HFFc6 (cell line): ENCODE data around the gene SP7. TPM values are rescaled to one million over a fixed set of nuclear protein-coding genes. Genes with fewer than 3 reads are reported as not detected.
A peak's percentile ranks its signal among the peaks of the same experiment; 100 is the strongest.

Source experiments
- DNase-seq: peaks from one replicate; pipeline ENCODE4 v3.0.0-alpha.2; 2018
- H3K27ac Mint-ChIP-seq: 2 replicates; pipeline ENCODE4 v1.8.0; 2020; ENCODE audit warnings: mild to moderate bottlenecking, mixed read lengths
- H3K27me3 Mint-ChIP-seq: 2 replicates; pipeline ENCODE4 v1.8.0; 2021; ENCODE audit warnings: mild to moderate bottlenecking, moderate library complexity, mixed read lengths; ENCODE audit not compliant: insufficient read depth
- H3K36me3 Mint-ChIP-seq: 2 replicates; pipeline ENCODE4 v1.8.0; 2021; ENCODE audit warnings: low read depth, mixed read lengths
- H3K4me1 Mint-ChIP-seq: 2 replicates; pipeline ENCODE4 v1.8.0; 2020; ENCODE audit warnings: low read depth, mixed read lengths
- H3K4me3 Mint-ChIP-seq: 2 replicates; pipeline ENCODE4 v1.8.0; 2020; ENCODE audit warnings: mild to moderate bottlenecking, moderate library complexity, mixed read lengths
- H3K9me3 Mint-ChIP-seq: 2 replicates; pipeline ENCODE4 v1.8.0; 2020; ENCODE audit warnings: mild to moderate bottlenecking, mixed read lengths
- total RNA-seq, 6 experiments: library from RNA; stranded (reverse); fragmentation: NEBNext Ultra II Directional; extraction: Animal tissue kit (Norgen Biotek cat#: 25700); gene quantifications; 2 replicates in 1 of 6; 3 replicates in 5 of 6; pipeline ENCODE4 v1.2.3, GENCODE V29; 2021
- TF ChIP-seq, protein P1 (sequence below): fragments of 200-600 bp; sonication (generic); IDR thresholded peaks from 2 replicates; pipeline ENCODE4 v1.5.0; 2021; ENCODE audit warnings: antibody characterized with exemption, mild to moderate bottlenecking

The SP7 gene
- total RNA-seq, 6 experiments from 2014 or later = not detected

DNA sequence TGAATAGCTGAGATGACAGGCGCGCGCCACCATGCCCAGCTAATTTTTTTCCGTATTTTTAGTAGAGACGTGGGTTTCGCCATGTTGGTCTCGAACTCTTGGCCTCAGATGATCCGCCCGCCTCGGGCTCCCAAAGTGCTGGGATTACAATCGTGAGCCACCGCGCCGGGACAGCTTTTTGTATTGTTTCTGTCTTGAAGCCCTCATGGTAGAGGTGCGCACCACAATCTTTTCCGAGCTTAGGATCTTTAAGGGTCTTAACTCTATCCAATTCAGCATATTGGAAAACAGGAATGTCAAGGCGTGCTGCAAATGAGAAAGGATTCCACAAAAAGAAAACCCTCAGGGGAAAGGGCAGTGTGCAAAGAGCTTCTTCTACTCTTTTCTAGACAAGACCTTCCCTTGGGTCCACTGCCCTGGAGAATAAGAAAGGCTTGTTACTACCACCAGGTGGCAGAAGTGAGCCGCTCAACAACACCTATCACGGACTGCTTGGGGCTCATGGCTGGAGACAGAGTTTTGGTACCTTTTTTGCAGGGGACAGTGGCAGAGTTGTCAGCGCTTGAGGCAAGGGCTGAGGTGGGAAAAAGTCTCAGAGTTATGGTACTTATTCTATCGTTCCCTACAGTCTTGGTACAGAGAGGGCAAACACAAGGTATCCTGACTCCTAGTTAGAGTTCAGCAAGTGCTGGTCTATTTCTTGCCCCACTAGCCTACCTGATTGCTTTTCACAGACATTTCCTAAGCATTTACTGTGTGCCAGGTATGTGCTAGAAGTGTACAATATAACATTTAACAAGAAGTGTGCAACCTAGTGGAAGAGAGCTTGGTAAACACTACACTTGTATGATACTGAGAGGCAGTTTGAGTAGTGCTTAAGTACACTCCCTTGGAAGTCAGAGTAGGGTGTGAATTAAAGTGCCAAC lies 16.4 kb upstream of the SP7 start:
- Mint-ChIP-seq H3K9me3 (no peaks in the 10 kb centered on the region), H3K36me3 (no peaks in the 10 kb centered on the region), H3K4me1 (peaks cover 18% of the 10 kb centered on the region), H3K4me3 (no peak overlapping the region), H3K27ac (no peak overlapping the region), H3K27me3 (peaks cover 3% of the 10 kb centered on the region)
- TF ChIP-seq, protein P1, sequence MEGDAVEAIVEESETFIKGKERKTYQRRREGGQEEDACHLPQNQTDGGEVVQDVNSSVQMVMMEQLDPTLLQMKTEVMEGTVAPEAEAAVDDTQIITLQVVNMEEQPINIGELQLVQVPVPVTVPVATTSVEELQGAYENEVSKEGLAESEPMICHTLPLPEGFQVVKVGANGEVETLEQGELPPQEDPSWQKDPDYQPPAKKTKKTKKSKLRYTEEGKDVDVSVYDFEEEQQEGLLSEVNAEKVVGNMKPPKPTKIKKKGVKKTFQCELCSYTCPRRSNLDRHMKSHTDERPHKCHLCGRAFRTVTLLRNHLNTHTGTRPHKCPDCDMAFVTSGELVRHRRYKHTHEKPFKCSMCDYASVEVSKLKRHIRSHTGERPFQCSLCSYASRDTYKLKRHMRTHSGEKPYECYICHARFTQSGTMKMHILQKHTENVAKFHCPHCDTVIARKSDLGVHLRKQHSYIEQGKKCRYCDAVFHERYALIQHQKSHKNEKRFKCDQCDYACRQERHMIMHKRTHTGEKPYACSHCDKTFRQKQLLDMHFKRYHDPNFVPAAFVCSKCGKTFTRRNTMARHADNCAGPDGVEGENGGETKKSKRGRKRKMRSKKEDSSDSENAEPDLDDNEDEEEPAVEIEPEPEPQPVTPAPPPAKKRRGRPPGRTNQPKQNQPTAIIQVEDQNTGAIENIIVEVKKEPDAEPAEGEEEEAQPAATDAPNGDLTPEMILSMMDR = peak; percentile 95
- DNase-seq = peak; percentile 80

DNA sequence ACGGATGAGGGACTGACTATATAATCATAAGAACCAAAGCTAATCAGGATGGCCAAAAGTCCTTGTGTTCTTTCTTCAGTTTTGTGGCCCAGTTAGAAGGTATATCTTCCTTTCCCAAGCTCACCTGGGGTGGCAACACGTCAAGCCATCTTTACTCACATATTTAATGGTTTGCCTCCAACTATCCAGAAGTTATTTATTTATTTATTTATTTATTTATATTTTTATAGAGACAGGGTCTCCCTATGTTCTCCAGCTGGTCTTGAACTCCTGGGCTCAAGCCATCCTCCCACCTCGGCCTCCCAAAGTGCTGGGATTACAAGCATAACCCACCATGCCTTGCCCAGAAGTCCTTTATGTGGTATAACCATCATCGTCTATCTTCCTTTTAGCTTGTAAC lies 11.8 kb upstream of the SP7 start:
- H3K4me1 Mint-ChIP-seq = peaks cover 34% of the 10 kb centered on the region
- no peak overlapping the region for H3K27ac Mint-ChIP-seq
- TF ChIP-seq, protein P1 = no peak
- H3K36me3 Mint-ChIP-seq = no peaks in the 10 kb centered on the region
- no peak overlapping the region for H3K4me3 Mint-ChIP-seq
- no peak for DNase-seq
- H3K27me3 Mint-ChIP-seq = peaks cover 2% of the 10 kb centered on the region; the same call in 1 of the 2 replicates
- H3K9me3 Mint-ChIP-seq = no peaks in the 10 kb centered on the region

DNA sequence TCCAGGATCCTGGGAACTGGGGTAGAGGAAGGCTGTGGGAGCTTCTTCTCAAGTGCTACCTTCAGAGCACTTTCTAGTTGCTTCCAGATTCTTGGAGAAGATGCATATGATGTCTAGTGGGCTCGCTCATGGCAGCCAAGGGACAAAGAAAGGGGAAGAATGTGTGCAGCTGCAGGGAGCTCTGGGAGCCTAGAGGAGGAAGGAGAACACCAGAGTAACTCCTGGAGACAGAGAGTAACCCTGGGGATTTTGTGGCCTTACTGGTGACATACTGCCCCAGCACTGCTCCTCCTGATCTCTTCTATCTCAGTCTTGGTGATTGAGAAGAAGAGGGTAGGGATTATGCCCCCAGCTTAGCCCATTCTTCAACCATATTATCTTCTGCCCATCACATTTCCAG lies 10.3 kb upstream of the SP7 start:
- Mint-ChIP-seq H3K27ac (peak overlapping the region; percentile 41; the same call in 1 of the 2 replicates), H3K36me3 (no peaks in the 10 kb centered on the region), H3K9me3 (no peaks in the 10 kb centered on the region), H3K4me3 (no peak overlapping the region), H3K27me3 (peaks cover 3% of the 10 kb centered on the region; the same call in 1 of the 2 replicates), H3K4me1 (peaks cover 26% of the 10 kb centered on the region)
- TF ChIP-seq, protein P1 = no peak
- DNase-seq = no peak

DNA sequence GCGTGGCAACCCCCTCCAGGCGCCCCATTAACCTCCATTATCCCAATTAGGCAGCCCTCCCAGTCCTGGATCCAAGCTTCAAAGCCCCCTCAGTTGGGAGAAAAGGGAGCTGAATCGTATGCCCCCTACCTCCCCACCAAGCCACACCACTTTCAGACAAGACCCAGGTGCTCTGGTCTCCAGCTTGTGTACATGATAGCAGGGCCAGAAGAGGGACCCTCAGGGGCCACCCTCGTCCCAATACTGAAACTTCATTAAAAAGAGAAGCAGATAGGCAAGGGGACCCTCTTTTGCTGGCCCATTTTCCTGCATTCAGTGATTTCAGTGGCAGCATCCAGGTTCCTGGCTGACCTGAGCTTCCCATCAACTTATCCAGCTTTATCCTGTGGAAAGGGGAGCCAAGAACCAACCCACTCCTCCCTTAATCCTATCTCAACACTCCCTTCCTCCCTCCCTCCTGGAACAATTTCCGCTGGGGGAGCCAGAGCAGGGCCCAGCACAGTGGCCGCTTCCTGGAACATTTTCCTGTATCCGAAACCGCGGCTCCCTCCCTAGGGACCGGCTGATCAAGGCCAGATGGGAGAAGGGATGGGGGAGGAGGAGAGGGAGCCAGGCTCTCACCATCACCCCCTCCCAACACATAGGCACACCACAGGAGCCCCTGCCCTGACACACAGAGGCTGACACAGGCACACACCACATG lies 9.5 kb upstream of the SP7 start:
- Mint-ChIP-seq H3K27ac (peak overlapping the region; percentile 87), H3K4me1 (peaks cover 26% of the 10 kb centered on the region), H3K4me3 (peak overlapping the region; percentile 96), H3K36me3 (no peaks in the 10 kb centered on the region), H3K27me3 (peaks cover 9% of the 10 kb centered on the region), H3K9me3 (no peaks in the 10 kb centered on the region)
- TF ChIP-seq, protein P1 = peak; percentile 24
- no peak for DNase-seq

DNA sequence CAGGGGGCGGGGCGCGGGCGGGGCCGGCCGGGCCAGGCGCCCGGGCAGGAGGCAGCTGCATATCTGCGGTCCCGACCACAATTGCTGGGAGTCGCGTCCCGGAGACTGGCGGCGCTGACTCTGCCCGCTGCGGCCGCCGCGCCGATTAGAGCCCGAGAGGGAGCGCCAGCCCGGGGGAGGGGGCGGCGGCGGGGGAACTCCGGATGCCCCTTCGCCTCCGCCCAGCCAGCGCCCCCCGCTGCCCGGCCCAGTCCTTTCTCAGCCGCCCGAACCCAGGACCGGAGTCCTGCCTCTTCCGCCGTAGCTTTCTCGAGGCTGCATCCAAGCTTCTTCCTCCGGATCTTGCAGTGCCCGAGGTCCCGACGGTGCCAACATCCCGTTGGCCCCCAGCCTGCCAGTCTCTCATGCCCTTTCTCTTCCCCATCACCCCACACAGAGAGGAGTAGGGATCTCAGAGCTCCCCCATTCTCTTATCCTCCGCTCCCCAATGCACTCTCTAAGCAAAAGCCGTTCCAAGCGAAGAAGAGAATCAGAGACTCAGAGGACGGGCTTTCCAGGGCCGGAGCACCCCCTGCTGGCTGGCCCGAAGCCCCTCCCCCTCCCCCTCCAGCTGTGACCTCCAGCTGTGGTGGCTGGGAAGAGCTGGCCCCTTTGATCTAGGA lies 8.8 kb upstream of the SP7 start:
- Mint-ChIP-seq H3K4me1 (peaks cover 26% of the 10 kb centered on the region), H3K9me3 (no peaks in the 10 kb centered on the region), H3K27me3 (peaks cover 11% of the 10 kb centered on the region), H3K4me3 (peak overlapping the region; percentile 96), H3K27ac (peak overlapping the region; percentile 87), H3K36me3 (no peaks in the 10 kb centered on the region)
- peak; percentile 37 for DNase-seq
- TF ChIP-seq, protein P1 = peak; percentile 71
